Gastrocnemius medialis (tissue), 4 donors: Measurements from ENCODE around the gene FKBP1C.

Experiments used
- CTCF ChIP-seq, 5 experiments: fragments of 450-650 bp in 3 of 5; fragments of 200-600 bp in 2 of 5; sonication (generic) in 2 of 5; IDR thresholded peaks in 4 of 5; conservative IDR thresholded peaks in 1 of 5; 1 replicate in 4 of 5; 2 replicates in 1 of 5; pipeline ENCODE4 v1.5.1; 2016 to 2019; ENCODE audit warnings: antibody characterized with exemption in 5 of 5, mild to moderate bottlenecking in 3 of 5, moderate library complexity in 3 of 5
- POLR2A ChIP-seq, 2 donors: fragments of 450-650 bp; IDR thresholded peaks; one replicate each; pipeline ENCODE4 v1.6.1; 2017; ENCODE audit warnings: antibody characterized with exemption in 2 of 2, mild to moderate bottlenecking in 2 of 2, moderate library complexity in 2 of 2

GRCh38 chr6:63188828-63189227 lies 22.4 kb upstream of the FKBP1C start:
- TF ChIP-seq CTCF (IDR thresholded peaks at IDR 0.05 in 4 of 5, conservative IDR thresholded peaks at IDR 0.05 in 1 of 5) (no peak), POLR2A (IDR thresholded peaks at IDR 0.05) (no peak)
